Panc1 (cell line): ENCODE measurements around the gene RNF167. TPM values are rescaled to one million over a fixed set of nuclear protein-coding genes. Genes with fewer than 3 reads are reported as not detected.

Source experiments
- ATAC-seq: fragments of 200-7000 bp; cut with Tn5 transposase; 2 replicates; pipeline ENCODE4 v1.9.1; 2020; ENCODE audit warnings: mild to moderate bottlenecking, moderate library complexity
- BruUV-seq: library from RNA; stranded (reverse); fragments of 400-500 nt; replicated peaks from 2 replicates; lab custom pipeline; 2021; lab: Mats Ljungman, UMichigan
- CTCF ChIA-PET: fragments of 300-600 bp; sonication (Branson Sonifier 250); formaldehyde crosslinking; loops from one replicate; lab custom pipeline; 2022; ENCODE audit warnings: antibody characterized with exemption; lab: Charles Lee
- POLR2A ChIA-PET: fragments of 300-600 bp; sonication (Branson Sonifier 250); formaldehyde crosslinking; loops from one replicate; lab custom pipeline; 2022; ENCODE audit warnings: antibody characterized with exemption; lab: Charles Lee
- DNase-seq: peaks from one replicate; pipeline ENCODE4 v3.0.0-alpha.2; 2010; ENCODE audit warnings: low read depth, low spot score
- H3K27ac ChIP-seq: 2 replicates; pipeline ENCODE4 v1.5.1; 2011; ENCODE audit warnings: mild to moderate bottlenecking, low read length, inconsistent platforms
- H3K27me3 ChIP-seq: fragments of 200-500 bp; sonication (Bioruptor generic); 2 replicates; pipeline ENCODE4 v1.6.0; 2014; ENCODE audit warnings: low read length, inconsistent platforms; ENCODE audit not compliant: control insufficient read depth, insufficient read depth
- H3K36me3 ChIP-seq: fragments of 200-500 bp; sonication (Bioruptor generic); 2 replicates; pipeline ENCODE4 v1.5.1; 2014; ENCODE audit warnings: inconsistent platforms, mild to moderate bottlenecking, low read length, moderate library complexity; ENCODE audit not compliant: control insufficient read depth, insufficient read depth
- H3K4me1 ChIP-seq: 2 replicates; pipeline ENCODE4 v1.5.1; 2011; ENCODE audit warnings: inconsistent platforms, mild to moderate bottlenecking, low read length, moderate library complexity; ENCODE audit not compliant: control insufficient read depth, insufficient read depth
- H3K4me3 ChIP-seq, 2 experiments: 2 replicates each; pipeline ENCODE4 v1.5.1; 2011 to 2012; ENCODE audit warnings: low read depth in 2 of 2, low read length in 2 of 2, mild to moderate bottlenecking in 2 of 2, inconsistent platforms in 1 of 2, moderate library complexity in 1 of 2
- H3K9me3 ChIP-seq: fragments of 200-500 bp; sonication (Bioruptor generic); 2 replicates; pipeline ENCODE4 v1.5.1; 2014; ENCODE audit warnings: low read depth, mild to moderate bottlenecking, inconsistent platforms, low read length, moderate library complexity; ENCODE audit not compliant: control insufficient read depth, insufficient read depth
- POLR2AphosphoS5 ChIP-seq: IDR thresholded peaks from 2 replicates; pipeline ENCODE4 v1.6.1; 2012; ENCODE audit warnings: mild to moderate bottlenecking, low read depth, low read length, moderate library complexity
- SIN3A ChIP-seq: IDR thresholded peaks from 2 replicates; pipeline ENCODE4 v1.6.1; 2012; ENCODE audit warnings: low read depth, mild to moderate bottlenecking, low read length, moderate library complexity, borderline replicate concordance; ENCODE audit not compliant: insufficient read depth
- TCF7L2 ChIP-seq: IDR thresholded peaks from 2 replicates; pipeline ENCODE4 v1.6.1; 2011; ENCODE audit warnings: mild to moderate bottlenecking, low read depth, low read length, inconsistent platforms
- in situ Hi-C: cut with HindIII; loops from 2 replicates; pipeline ENCODE4 v1.10.0; 2016; ENCODE audit warnings: low sequenced_read_pairs, low pct_unique_long_range_greater_than_20kb
- intact Hi-C: fragments of 100-400 bp; cut with micrococcal nuclease; formaldehyde crosslinking; loops from one replicate; pipeline ENCODE4 v1.10.0; 2022; ENCODE audit not compliant: unreplicated experiment
- total RNA-seq: library from RNA; stranded (reverse); gene quantifications from one replicate; pipeline ENCODE4 v1.2.1, GENCODE V29; 2021; ENCODE audit not compliant: unreplicated experiment
- TF ChIP-seq, protein P1 (sequence below), 2 experiments: IDR thresholded peaks; 2 replicates each; pipeline ENCODE4 v1.6.1; 2011 to 2012; ENCODE audit warnings: low read depth in 2 of 2, control low read depth in 1 of 2, low read length in 1 of 2, mild to moderate bottlenecking in 1 of 2, moderate library complexity in 1 of 2; ENCODE audit not compliant: insufficient read depth in 1 of 2
- TF ChIP-seq, protein P2 (sequence below): fragments of 450-650 bp; IDR thresholded peaks from 2 replicates; pipeline ENCODE4 v1.5.1; 2017; ENCODE audit warnings: mild to moderate bottlenecking

Gene RNF167
- total RNA-seq, 1 experiment from 2014 or later: 95.8 TPM

DNA sequence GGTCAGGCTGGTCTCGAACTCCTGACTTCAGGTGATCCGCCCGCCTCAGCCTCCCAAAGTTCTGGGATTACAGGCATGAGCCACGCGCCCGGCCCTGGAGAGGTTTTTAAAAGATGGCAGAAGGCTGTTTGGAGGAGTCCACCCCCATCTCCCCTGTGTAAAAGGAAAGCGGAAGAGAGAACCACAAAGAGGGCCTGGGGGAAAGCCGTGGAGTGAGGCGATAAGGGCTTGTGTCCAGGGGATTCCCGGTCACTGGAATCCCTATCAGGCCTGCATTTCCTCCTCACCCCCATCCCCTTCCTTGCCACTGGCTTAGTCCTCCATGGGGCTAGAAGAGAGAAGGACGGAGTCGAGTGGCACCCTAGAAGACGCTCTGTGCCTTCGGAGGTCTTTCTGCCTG lies 8.1 kb upstream of the RNF167 start, which contains the start of gene GP1BA:
TSS of gene GP1BA (plus strand) at position 315 of the 400 bp plus-strand sequence. CDS start 328 bp downstream, outside the sequence.
- no peaks in the 10 kb centered on the region for H3K36me3 ChIP-seq
- ATAC-seq: no peak
- H3K4me3 ChIP-seq: no peak within 1 kb of the TSS
- H3K27ac ChIP-seq: no peak within 1 kb of the TSS
- H3K9me3 ChIP-seq: no peaks in the 10 kb centered on the region
- no peak for DNase-seq
- in situ Hi-C loops (no loop called here), intact Hi-C loops (no loop called here)
- no TSS peak for BruUV-seq
- TF ChIP-seq SIN3A (no peak), TCF7L2 (no peak), POLR2AphosphoS5 (no peak)
- TF ChIP-seq, protein P1, sequence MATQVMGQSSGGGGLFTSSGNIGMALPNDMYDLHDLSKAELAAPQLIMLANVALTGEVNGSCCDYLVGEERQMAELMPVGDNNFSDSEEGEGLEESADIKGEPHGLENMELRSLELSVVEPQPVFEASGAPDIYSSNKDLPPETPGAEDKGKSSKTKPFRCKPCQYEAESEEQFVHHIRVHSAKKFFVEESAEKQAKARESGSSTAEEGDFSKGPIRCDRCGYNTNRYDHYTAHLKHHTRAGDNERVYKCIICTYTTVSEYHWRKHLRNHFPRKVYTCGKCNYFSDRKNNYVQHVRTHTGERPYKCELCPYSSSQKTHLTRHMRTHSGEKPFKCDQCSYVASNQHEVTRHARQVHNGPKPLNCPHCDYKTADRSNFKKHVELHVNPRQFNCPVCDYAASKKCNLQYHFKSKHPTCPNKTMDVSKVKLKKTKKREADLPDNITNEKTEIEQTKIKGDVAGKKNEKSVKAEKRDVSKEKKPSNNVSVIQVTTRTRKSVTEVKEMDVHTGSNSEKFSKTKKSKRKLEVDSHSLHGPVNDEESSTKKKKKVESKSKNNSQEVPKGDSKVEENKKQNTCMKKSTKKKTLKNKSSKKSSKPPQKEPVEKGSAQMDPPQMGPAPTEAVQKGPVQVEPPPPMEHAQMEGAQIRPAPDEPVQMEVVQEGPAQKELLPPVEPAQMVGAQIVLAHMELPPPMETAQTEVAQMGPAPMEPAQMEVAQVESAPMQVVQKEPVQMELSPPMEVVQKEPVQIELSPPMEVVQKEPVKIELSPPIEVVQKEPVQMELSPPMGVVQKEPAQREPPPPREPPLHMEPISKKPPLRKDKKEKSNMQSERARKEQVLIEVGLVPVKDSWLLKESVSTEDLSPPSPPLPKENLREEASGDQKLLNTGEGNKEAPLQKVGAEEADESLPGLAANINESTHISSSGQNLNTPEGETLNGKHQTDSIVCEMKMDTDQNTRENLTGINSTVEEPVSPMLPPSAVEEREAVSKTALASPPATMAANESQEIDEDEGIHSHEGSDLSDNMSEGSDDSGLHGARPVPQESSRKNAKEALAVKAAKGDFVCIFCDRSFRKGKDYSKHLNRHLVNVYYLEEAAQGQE (IDR thresholded peaks at IDR 0.05; ENCODE audit: insufficient read depth in 1 of 2, low read depth in 2 of 2, low read length in 1 of 2): no peak
- TF ChIP-seq, protein P2, sequence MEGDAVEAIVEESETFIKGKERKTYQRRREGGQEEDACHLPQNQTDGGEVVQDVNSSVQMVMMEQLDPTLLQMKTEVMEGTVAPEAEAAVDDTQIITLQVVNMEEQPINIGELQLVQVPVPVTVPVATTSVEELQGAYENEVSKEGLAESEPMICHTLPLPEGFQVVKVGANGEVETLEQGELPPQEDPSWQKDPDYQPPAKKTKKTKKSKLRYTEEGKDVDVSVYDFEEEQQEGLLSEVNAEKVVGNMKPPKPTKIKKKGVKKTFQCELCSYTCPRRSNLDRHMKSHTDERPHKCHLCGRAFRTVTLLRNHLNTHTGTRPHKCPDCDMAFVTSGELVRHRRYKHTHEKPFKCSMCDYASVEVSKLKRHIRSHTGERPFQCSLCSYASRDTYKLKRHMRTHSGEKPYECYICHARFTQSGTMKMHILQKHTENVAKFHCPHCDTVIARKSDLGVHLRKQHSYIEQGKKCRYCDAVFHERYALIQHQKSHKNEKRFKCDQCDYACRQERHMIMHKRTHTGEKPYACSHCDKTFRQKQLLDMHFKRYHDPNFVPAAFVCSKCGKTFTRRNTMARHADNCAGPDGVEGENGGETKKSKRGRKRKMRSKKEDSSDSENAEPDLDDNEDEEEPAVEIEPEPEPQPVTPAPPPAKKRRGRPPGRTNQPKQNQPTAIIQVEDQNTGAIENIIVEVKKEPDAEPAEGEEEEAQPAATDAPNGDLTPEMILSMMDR: no peak
- no peaks in the 10 kb centered on the region for H3K27me3 ChIP-seq
- CTCF ChIA-PET: no interaction called here
- POLR2A ChIA-PET: no interaction called here
- H3K4me1 ChIP-seq: no peaks in the 10 kb centered on the region

DNA sequence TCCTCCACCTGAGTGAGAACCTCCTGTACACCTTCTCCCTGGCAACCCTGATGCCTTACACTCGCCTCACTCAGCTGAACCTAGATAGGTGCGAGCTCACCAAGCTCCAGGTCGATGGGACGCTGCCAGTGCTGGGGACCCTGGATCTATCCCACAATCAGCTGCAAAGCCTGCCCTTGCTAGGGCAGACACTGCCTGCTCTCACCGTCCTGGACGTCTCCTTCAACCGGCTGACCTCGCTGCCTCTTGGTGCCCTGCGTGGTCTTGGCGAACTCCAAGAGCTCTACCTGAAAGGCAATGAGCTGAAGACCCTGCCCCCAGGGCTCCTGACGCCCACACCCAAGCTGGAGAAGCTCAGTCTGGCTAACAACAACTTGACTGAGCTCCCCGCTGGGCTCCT lies 7.3 kb upstream of the RNF167 start:
- in situ Hi-C loops (no loop called here), intact Hi-C loops (no loop called here)
- TF ChIP-seq SIN3A: no peak
- TF ChIP-seq, protein P2: no peak
- no peak for TF ChIP-seq POLR2AphosphoS5
- TF ChIP-seq, protein P1 (IDR thresholded peaks at IDR 0.05; ENCODE audit: insufficient read depth in 1 of 2, low read depth in 2 of 2, low read length in 1 of 2): no peak
- TF ChIP-seq TCF7L2: no peak
- DNase-seq (no peak), ATAC-seq (no peak)
- no peaks in the 10 kb centered on the region for H3K9me3 ChIP-seq
- H3K36me3 ChIP-seq: no peaks in the 10 kb centered on the region
- no peak overlapping the region for H3K27ac ChIP-seq
- ChIA-PET POLR2A (no interaction called here), CTCF (no interaction called here)
- no peak overlapping the region for H3K4me3 ChIP-seq
- BruUV-seq: no TSS peak
- no peaks in the 10 kb centered on the region for H3K27me3 ChIP-seq
- no peaks in the 10 kb centered on the region for H3K4me1 ChIP-seq
